ENCODE measurements around the gene GPRC5A.

- TF ChIP-seq BRCA1 (IDR thresholded peaks at IDR 0.05; ENCODE audit: low read depth, low read length) (no peak), SUZ12 (IDR thresholded peaks at IDR 0.05; ENCODE audit: low read length) (no peak), YY1 (IDR thresholded peaks at IDR 0.05; ENCODE audit: low read depth, low read length) (no peak), CTCF (IDR thresholded peaks at IDR 0.05; ENCODE audit: control extremely low read depth in 1 of 3, insufficient read depth in 1 of 3, low read depth in 1 of 3, low read length in 3 of 3) (no peak), GABPA (IDR thresholded peaks at IDR 0.05; ENCODE audit: borderline replicate concordance, insufficient read depth, low read length) (no peak)
These were observed 7.9 kb upstream of the GPRC5A start for GRCh38 chr12:12883369-12884001.
